HEK293 (cell line): ENCODE measurements around the gene RBM18.

Experiments used
- CTCF ChIA-PET: fragments of 350-600 bp; formaldehyde crosslinking; extraction: SDS; loops from one replicate; lab custom pipeline; 2021; ENCODE audit warnings: antibody characterized with exemption; lab: Yijun Ruan, JAX
- POLR2A ChIA-PET: fragments of 300-600 bp; formaldehyde crosslinking; extraction: SDS; loops from one replicate; lab custom pipeline; 2020; ENCODE audit warnings: antibody characterized with exemption, inconsistent platforms; lab: Yijun Ruan, JAX
- H3K27ac ChIP-seq: fragments of 200-500 bp; sonication (Bioruptor generic); 2 replicates; pipeline ENCODE4 v1.5.1; 2014; ENCODE audit warnings: low read depth, low read length, control low read depth, inconsistent platforms; ENCODE audit errors: extremely low read depth
- H3K36me3 ChIP-seq, 2 experiments: fragments of 200-500 bp in 1 of 2; sonication (Bioruptor generic) in 1 of 2; 1 replicate in 1 of 2; 2 replicates in 1 of 2; pipeline ENCODE4 v1.5.1; 2014 to 2017; ENCODE audit warnings: inconsistent platforms in 2 of 2, low read length in 2 of 2; ENCODE audit not compliant: control insufficient read depth in 2 of 2, insufficient read depth in 1 of 2
- H3K4me1 ChIP-seq: fragments of 200-500 bp; sonication (Bioruptor generic); 2 replicates; pipeline ENCODE4 v1.5.1; 2014; ENCODE audit warnings: mild to moderate bottlenecking, low read length, inconsistent platforms; ENCODE audit not compliant: control insufficient read depth, insufficient read depth
- H3K4me3 ChIP-seq: 2 replicates; pipeline ENCODE4 v1.5.1; 2011; ENCODE audit warnings: low read depth, mild to moderate bottlenecking, control low read depth, low read length, moderate library complexity
- H3K9me3 ChIP-seq: fragments of 200-500 bp; sonication (Bioruptor generic); 2 replicates; pipeline ENCODE4 v1.5.1; 2014; ENCODE audit warnings: low read depth, low read length, inconsistent platforms; ENCODE audit not compliant: control insufficient read depth, insufficient read depth
- EGR2 ChIP-seq: fragments of 450-650 bp; formaldehyde crosslinking; IDR thresholded peaks from 2 replicates; pipeline ENCODE4 v1.5.1; 2016; ENCODE audit warnings: low read depth, missing biosample characterization, missing genetic modification characterization
- INSM2 ChIP-seq: fragments of 450-650 bp; formaldehyde crosslinking; IDR thresholded peaks from 2 replicates; pipeline ENCODE4 v1.5.1; 2016; ENCODE audit warnings: missing biosample characterization, missing genetic modification characterization
- KLF17 ChIP-seq: fragments of 450-650 bp; formaldehyde crosslinking; IDR thresholded peaks from 2 replicates; pipeline ENCODE4 v1.5.1; 2016; ENCODE audit warnings: missing biosample characterization, missing genetic modification characterization
- KLF7 ChIP-seq: fragments of 450-650 bp; formaldehyde crosslinking; IDR thresholded peaks from 2 replicates; pipeline ENCODE4 v1.5.1; 2016; ENCODE audit warnings: missing biosample characterization, missing genetic modification characterization, borderline replicate concordance
- MYNN ChIP-seq: fragments of 450-650 bp; formaldehyde crosslinking; IDR thresholded peaks from 2 replicates; pipeline ENCODE4 v1.5.1; 2016; ENCODE audit warnings: missing biosample characterization, missing genetic modification characterization, borderline replicate concordance
- MZF1 ChIP-seq: fragments of 450-650 bp; formaldehyde crosslinking; IDR thresholded peaks from 2 replicates; pipeline ENCODE4 v1.5.1; 2017; ENCODE audit warnings: missing biosample characterization, missing genetic modification characterization, borderline replicate concordance
- OSR2 ChIP-seq: fragments of 450-650 bp; formaldehyde crosslinking; IDR thresholded peaks from 2 replicates; pipeline ENCODE4 v1.5.1; 2016; ENCODE audit warnings: missing biosample characterization, missing genetic modification characterization
- PRDM4 ChIP-seq: fragments of 450-650 bp; formaldehyde crosslinking; IDR thresholded peaks from 2 replicates; pipeline ENCODE4 v1.5.1; 2017; ENCODE audit warnings: missing biosample characterization, missing genetic modification characterization
- TRIM28 ChIP-seq: IDR thresholded peaks from 2 replicates; pipeline ENCODE4 v1.6.1; 2011; ENCODE audit warnings: low read length, control low read depth, borderline replicate concordance
- TSHZ1 ChIP-seq: fragments of 450-650 bp; formaldehyde crosslinking; IDR thresholded peaks from 2 replicates; pipeline ENCODE4 v1.5.1; 2016; ENCODE audit warnings: missing biosample characterization, missing genetic modification characterization, borderline replicate concordance
- YY2 ChIP-seq: fragments of 450-650 bp; formaldehyde crosslinking; IDR thresholded peaks from 2 replicates; pipeline ENCODE4 v1.5.1; 2016; ENCODE audit warnings: missing biosample characterization, missing genetic modification characterization
- ZNF16 ChIP-seq: fragments of 450-650 bp; formaldehyde crosslinking; IDR thresholded peaks from 2 replicates; pipeline ENCODE4 v1.5.1; 2016; ENCODE audit warnings: low read depth, missing biosample characterization, missing genetic modification characterization
- ZNF221 ChIP-seq: fragments of 450-650 bp; formaldehyde crosslinking; IDR thresholded peaks from 2 replicates; pipeline ENCODE4 v1.5.1; 2017; ENCODE audit warnings: missing biosample characterization, missing genetic modification characterization, borderline replicate concordance
- ZNF23 ChIP-seq: fragments of 450-650 bp; formaldehyde crosslinking; IDR thresholded peaks from 2 replicates; pipeline ENCODE4 v1.5.1; 2016; ENCODE audit warnings: missing biosample characterization, missing genetic modification characterization, borderline replicate concordance
- ZNF266 ChIP-seq: fragments of 450-650 bp; formaldehyde crosslinking; IDR thresholded peaks from 2 replicates; pipeline ENCODE4 v1.5.1; 2016; ENCODE audit warnings: missing biosample characterization, missing genetic modification characterization, low read depth
- ZNF610 ChIP-seq: fragments of 450-650 bp; formaldehyde crosslinking; IDR thresholded peaks from 2 replicates; pipeline ENCODE4 v1.5.1; 2016; ENCODE audit warnings: missing biosample characterization, missing genetic modification characterization, borderline replicate concordance
- ZNF701 ChIP-seq: fragments of 450-650 bp; formaldehyde crosslinking; IDR thresholded peaks from 2 replicates; pipeline ENCODE4 v1.5.1; 2016; ENCODE audit warnings: missing biosample characterization, missing genetic modification characterization
- ZNF747 ChIP-seq: fragments of 450-650 bp; formaldehyde crosslinking; IDR thresholded peaks from 2 replicates; pipeline ENCODE4 v1.5.1; 2016; ENCODE audit warnings: missing biosample characterization, missing genetic modification characterization
- ZNF777 ChIP-seq: fragments of 450-650 bp; formaldehyde crosslinking; IDR thresholded peaks from 2 replicates; pipeline ENCODE4 v1.5.1; 2017; ENCODE audit warnings: missing biosample characterization, missing genetic modification characterization, borderline replicate concordance
- ZNF843 ChIP-seq: fragments of 450-650 bp; formaldehyde crosslinking; IDR thresholded peaks from 2 replicates; pipeline ENCODE4 v1.5.1; 2016; ENCODE audit warnings: missing biosample characterization, missing genetic modification characterization

RBM18 gene

GRCh38 chr9:122205176-122205575 is 59.5 kb downstream of the RBM18 start:
- Histone ChIP-seq H3K36me3 (no peaks in the 10 kb centered on the region), H3K9me3 (no peaks in the 10 kb centered on the region), H3K4me1 (no peaks in the 10 kb centered on the region), H3K4me3 (no peak overlapping the region), H3K27ac (no peak overlapping the region)
- ChIA-PET POLR2A (no interaction called here), CTCF (no interaction called here)
- TF ChIP-seq KLF7 = no peak
- TF ChIP-seq MYNN (tag by site-specific recombination) = no peak
- no peak for TF ChIP-seq ZNF747
- no peak for TF ChIP-seq ZNF701
- no peak for TF ChIP-seq ZNF266 (tag by site-specific recombination)
- no peak for TF ChIP-seq OSR2 (tag by site-specific recombination)
- no peak for TF ChIP-seq ZNF610
- no peak for TF ChIP-seq ZNF221 (tag by site-specific recombination)
- no peak for TF ChIP-seq YY2 (tag by site-specific recombination)
- no peak for TF ChIP-seq ZNF23 (tag by site-specific recombination)
- TF ChIP-seq KLF17 (tag by site-specific recombination) = no peak
- TF ChIP-seq PRDM4 (tag by site-specific recombination) = no peak
- TF ChIP-seq MZF1 = no peak
- no peak for TF ChIP-seq ZNF777
- TF ChIP-seq TRIM28 = no peak
- no peak for TF ChIP-seq TSHZ1 (tag by site-specific recombination)
- no peak for TF ChIP-seq ZNF843 (tag by site-specific recombination)

GRCh38 chr9:122204491-122204890 is 60.1 kb downstream of the RBM18 start:
- H3K27ac ChIP-seq = no peak overlapping the region
- H3K4me1 ChIP-seq = no peaks in the 10 kb centered on the region
- ChIA-PET CTCF (no interaction called here), POLR2A (no interaction called here)
- TF ChIP-seq INSM2 (tag by site-specific recombination) (no peak), ZNF16 (tag by site-specific recombination) (no peak), EGR2 (tag by site-specific recombination) (peak; percentile 23; the same call in 1 of the 2 replicates)
- H3K4me3 ChIP-seq = no peak overlapping the region
- no peaks in the 10 kb centered on the region for H3K9me3 ChIP-seq
- H3K36me3 ChIP-seq = no peaks in the 10 kb centered on the region
